Stimulated activated CD8-positive, alpha-beta memory T cell treated with anti-CD3 and anti-CD28 coated beads, Interleukin-7, amount 100 ng/mL, for 1 hour (primary cell): ENCODE results near the gene DEPP1.

Source experiments
- DNase-seq, 2 donors: peaks; one replicate each; pipeline ENCODE4 v3.0.0-alpha.2; 2020; ENCODE audit warnings: low read depth in 2 of 2

DEPP1 gene

DNA sequence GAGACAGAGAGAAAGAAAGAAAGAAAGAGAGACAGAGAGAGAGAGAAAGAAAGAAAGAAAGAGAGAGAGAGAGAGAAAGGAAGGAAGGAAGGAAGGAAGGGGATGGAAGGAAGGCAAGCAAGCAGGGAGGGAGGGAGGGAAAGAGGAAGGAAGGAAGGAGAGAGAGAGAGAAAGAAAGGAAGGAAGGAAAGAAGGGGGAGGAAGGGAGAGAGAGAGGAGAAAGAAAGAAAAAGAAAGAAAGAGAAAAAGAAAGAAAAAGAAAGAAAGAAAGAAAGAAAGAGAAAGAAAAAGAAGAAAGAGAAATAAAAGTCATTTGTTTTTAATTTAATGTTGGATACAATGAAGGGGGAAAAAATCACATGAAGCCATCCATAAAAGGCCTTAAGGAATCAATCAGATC is 23.6 kb downstream of the DEPP1 start:
- no peak for DNase-seq

DNA sequence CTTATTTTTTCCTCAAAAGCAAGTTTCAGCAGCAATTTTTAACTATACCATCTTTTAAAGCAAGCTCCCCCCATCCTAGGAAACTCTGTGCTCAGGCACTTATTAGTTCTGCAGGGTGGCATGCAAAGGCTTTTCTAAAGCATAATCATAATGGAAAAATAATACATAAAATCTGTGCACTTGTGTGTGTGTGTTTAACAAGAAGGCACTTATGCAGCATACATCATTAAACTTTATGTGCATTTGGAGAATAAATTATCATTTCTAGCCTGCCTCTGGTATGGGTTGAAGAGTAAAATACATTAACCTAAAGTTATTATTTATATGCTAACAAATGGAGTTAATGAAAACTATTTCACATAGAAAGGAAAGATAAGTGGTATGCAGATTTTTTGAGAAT is 24.6 kb downstream of the DEPP1 start:
- DNase-seq = no peak

DNA sequence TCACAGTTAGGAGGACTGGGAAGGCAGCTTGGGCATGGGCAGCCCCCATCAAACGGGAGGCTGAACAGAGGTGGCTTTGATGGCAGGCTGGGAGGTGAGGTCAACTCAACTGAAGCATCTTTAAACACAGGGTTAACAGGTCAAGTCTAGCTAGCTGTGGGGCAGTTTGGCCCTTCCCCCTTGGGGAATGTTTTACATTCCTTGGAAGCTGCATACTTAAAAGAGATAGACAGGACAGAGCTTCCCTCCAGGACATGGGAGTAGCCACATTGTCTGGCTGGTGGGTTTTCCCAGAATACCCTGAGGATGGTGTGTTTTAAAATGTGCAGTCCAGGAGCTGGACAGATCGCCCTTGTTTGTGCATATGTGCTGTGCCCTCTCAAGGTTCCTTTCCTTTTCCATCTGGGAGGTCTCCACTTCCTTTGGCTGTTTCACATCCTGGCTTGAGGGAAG is 25.8 kb downstream of the DEPP1 start:
- DNase-seq = no peak

DNA sequence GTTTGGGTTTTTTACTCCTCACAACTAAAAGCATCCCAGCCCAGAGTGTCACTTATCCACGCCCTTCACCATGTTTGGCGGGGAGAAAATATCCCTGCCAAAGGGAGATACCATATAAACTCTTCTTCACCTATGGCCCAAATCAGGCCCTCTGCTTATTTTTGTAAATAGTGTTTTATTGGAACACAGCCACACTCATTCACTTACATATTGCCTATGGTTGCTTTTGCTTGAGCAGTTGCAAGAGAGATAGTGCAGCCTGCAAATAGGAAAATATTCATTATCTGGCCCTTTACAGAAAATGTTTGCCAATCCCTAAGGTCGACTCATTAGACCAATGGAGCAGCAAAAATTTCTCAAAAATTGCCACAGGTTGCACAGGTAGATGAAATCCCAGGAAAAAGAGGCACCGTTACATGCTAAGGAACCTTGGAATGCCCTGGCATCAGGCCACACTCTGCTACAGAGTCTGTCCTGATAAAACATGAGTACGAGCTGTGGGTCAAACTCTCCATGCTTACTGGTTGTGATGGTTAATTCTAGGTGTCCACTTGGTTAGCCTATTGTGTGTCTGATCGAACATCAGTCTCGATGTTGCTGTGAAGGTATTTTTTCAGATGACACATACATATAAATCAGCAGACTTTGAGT is 26.9 kb downstream of the DEPP1 start:
- DNase-seq = no peak

DNA sequence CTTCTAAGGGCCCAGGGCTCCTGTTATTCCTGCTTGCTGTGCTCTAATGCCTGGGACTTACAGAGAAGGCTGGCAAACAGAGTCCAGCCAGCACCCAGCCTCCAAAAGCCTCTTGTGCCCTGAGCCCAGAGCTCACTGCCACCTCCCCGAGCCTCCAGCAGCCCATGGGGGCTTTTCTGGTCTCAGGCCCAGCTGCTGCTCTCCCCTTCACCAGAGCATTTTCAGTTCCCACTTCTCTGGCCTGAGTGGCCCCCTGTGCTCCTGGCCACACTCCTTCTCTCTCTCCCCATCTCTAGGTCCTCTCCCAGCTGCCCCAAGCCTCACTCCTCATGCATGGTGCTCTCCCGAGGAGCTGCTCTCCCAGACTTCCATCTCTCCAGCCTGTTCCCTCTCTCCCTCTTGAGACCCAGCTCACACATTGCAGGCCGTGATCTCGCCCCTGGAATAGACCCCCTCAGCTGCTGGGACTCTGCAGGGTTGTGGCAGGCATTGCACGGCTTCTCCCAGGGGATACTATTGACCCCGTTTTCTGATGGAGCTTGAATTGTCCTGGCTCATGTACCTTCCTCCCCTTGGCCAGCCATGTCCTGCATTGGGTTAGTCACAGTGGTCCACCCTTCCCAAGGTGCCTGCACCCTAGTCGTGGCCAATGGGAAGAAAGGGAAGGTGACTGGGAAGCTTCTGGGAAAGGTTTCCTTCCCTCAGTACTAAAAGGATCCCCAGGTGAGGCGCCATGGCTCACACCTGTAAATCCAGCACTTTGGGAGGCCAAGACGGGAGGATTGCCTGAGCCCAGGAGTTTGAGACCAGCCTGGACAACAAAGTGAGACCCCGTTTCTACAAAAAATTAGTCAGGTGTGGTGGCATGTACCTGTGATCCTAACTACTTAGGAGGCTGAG is 28.0 kb downstream of the DEPP1 start:
- DNase-seq = no peak

DNA sequence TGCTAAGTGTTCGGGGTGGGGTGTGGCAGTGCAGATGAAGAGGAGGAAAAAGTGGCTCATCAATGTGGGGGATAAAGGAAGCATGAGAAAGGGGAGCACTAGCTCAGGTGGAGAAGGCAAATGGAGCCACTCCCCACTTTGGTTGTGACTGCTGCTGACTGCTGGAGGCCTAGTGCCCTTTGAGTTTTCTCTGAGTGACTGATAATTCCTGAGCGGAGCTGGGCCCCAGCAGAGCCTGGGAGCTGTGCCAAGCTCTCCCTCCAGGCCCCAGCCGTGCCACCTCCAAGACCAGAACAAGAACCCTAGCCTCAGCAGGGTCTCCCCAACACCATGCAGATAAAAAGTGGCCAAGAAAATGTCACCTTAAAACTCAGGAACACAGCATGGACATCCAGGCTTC is 28.7 kb downstream of the DEPP1 start:
- no peak for DNase-seq

DNA sequence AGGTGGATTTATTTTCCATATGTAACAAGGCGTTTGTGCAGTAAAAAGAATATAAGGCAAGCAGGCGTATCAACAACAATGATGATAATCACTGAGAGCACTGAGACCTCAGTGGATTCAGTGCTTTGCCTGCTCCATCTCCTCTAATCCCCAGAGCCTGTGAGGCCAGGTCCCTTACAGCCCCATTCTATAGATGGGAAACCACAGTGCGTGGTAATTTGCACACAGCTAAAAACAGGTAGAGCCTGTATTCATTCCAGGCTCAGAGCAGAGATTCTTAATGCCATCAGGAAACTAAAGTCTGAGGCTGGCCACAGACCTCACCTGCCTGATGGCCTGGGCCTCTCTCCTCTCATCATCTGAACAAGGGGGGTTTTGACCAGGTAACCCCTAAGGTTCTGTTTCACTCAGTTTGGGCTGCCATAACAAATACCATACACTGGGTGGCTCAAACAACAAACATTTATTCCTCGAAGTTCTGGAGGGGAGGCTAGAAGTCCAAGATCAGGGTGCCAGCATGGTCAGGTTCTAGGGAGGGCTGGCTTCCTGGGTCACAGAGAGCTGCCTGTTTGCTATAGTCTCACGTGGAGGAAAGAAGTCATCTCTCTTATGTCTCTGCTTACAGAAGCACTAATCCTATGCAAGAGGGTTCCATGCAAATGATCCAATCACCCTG is 29.3 kb downstream of the DEPP1 start:
- no peak for DNase-seq

DNA sequence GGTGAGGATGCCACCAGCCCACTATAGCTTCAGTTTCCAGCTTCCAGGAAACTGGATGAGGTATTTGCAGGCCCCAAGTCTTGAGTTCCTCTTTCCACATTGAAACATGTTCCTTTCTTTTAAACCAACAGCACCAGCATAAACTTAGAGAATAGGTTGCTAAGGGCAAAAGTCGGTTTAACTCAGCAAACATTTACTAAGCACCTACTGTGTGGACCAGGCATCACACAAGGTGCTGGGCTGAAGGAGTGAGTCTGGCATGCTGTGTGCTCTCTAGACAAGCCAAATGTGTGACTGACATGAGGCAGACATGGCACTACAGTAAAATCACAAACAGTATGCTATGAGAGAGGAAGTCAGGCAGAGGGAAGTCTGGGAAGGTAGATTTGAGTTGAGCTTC is 30.0 kb downstream of the DEPP1 start:
- no peak for DNase-seq

DNA sequence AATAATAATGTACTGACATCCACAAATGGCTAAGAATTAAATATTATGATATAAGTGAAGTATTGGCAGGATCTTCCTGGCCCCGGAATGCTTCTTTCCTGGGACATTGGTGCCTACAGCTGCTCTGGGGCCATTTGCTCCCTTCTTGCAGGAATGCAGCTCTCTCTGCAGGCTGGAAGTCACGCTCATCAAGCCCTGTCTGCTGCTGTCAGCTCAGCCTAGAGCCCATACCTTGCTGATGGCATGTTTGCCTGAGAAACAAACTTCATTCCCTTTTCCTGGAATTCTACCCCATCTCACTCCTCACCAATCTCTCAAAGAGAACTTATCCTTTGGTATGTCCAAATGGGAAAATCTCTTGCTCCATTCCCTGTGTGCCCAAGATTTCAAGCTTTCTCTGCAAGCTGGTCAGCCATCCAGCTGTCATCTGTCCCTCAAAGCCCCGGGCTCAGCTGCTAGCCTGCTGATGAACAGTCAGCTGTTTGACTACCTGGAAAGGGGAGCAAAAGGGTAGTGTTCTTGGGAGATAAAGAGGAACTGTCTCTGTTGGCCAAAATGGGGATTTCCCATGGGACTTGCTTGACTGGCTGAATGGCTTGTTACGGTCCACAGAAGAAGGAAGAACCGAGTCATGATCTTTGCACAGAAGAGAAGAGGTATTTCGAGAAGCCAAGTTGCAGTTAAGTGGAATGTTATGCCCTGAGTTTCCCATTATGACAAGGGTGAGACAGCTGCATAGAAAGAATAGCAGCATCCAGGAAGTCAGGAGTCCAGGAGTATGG is 31.0 kb downstream of the DEPP1 start:
- DNase-seq = no peak

DNA sequence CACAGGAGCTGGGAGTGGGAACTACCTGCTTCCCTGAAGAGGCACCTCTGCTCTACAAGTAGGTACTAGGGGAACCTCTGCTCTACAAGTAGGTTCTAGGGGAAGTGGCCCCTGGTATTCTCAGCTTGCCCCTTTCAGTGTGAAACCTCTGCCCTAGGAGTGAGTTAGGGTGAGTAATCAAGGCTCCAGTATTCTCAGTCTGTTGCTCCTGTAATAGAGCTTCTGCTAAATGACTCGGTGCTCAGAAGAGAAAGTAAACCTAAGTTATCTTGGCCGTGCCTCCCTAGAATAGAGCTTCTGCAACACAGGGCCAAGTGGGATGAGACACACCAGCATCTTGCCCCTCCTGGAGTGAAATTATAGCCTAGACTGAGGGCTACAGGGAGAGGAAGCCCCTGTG is 32.4 kb downstream of the DEPP1 start:
- no peak for DNase-seq

DNA sequence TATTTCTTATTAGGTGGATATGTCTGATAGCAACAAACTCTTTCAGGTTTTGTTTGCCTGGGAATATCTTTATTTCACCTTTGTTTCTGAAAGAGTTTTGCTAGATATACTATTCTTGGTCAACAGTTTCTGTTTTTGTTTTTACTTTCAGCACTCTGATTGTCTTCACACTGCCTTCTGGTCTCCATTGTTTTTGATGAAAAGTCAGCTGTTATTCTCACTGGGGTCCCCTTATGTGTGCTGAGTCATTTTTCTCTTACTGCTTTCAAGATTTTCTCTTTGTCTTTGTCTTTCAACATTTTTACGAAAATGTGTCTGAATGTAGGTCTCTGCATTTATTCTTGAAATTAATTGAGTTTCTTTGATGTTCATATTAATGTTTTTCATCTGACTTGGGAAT is 34.3 kb downstream of the DEPP1 start:
- no peak for DNase-seq

DNA sequence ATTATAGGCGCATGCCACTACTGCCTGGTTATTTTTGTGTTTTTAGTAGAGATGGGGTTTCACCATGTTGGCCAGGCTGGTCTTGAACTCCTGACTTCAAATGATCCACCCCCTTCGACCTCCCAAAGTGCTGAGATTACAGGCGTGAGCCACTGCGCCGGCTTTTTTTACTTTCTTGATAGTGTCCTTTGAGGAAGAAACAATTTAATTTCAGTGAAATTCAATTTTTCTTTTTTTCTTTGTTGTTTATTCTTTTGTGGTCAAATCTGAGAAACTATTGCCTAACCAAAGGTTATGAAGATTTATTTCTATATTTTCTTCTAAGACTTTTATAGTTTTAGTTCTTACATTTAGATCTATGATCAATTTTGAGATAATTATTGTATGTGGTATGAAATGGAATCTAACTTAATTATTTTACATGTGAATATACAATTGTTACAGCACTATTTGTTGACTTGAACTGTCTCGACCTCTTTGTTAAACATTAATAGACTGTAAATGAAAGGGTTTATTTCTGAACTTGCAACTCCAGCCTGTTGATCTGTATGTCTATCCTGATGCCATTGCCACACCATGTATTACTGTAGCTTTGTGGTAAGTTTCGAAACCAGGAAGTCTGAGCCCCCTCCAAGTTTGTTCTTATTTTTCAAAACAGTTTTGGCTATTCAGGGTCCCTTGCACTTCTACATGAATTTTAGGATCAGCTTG is 38.8 kb downstream of the DEPP1 start:
- no peak for DNase-seq

DNA sequence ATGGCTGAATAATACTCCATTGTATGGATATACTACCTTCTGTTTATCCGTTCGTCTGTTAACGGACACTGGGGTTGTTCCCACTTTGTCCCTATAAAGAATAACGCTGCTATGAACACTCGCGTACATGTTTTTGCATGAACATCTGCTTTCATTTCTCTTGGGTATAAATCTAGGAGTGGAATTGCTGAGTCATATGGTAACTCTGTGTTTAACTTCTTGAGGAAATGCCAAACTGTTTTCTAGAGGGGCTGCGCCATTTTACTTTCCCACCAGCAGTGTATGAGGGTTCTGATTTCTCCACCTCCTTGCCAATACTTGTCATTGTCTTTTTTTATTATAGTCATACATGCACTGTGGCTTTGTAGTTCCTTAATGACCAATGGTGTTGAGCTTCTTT is 39.7 kb downstream of the DEPP1 start:
- DNase-seq = no peak

DNA sequence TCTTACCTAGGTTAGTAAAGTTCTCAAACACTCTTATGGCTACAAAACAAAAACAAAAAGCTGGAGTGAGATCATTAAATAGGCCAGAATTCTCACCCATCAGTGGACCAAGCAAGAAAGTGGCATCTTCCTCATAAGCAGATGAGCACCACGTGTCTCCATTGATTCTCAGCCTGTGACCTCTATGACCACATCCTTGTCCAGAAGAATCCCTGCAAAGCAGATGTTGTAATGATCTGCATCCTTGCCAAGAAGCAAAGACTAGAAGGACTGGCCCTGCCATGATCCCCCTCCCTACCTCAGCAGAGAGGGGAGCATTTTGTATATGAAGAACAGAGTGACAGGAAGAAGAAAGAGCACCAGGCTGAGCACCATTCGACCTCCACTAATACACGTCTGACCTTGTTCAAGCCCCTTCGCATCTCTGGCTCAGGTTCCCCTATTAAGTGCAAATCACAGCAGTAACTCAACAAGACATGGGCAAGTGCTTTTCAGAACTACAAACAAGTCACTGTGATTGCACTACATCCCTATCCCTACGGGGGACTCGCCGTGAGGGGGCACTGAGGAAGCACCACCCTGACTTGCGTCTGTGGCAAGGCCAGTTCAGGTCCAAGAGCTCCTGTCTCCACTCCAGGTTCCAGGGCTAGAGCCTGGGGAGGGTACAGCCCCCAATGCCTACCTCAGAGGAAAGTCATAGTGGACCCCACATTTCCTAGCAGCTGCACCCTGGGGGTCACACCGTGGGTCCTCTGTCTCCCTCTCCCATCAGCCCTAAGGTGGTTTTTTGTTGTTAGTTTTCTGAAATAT is 41.2 kb downstream of the DEPP1 start:
- DNase-seq = no peak

DNA sequence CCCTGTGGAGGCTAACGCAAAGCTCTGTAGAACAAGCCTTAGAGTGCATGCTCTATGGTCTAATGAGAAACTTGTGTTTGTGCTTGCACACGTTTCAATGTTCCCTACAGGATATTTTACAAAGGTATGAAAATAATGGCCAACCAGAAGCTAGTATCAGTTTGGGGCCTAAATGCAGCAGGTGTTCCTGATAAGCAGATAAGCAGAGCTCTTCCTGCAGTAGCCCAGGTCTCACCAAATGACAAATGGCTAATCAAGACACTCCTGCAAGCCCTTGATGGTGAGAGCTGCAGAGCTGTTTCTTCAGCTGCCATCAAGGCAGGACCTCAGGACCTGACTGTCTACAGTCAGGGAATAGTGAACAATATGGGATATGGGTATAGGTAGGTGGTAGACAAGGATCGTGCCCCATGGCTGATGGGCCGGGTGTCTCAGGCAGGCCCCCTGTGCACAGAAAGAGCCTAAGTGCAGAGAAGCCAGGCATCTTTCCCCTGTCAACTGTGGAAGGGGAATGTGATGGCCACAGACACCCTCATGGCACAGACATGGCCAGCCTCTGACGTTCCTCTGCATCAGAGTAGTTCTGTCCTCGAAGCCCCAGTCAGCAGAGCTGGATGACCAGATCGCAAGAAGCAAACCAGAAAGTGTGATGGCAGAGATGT is 42.2 kb downstream of the DEPP1 start:
- DNase-seq = no peak

DNA sequence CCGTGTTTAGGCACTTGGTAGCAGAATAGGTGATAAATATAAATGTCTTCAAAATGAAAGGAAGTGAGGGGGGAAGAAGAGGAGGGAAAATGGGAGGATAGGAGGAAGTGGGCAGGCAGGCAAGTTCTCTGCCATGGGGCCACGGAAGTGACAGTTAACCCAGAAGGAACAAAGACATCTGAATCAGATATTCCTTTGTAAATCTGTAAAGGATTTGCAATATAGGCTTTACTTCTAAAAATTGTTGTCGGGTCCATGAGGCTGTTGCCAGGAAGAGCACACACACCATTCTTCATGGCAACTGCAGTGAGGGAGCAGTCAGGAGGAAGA is 42.7 kb downstream of the DEPP1 start:
- DNase-seq = no peak

DNA sequence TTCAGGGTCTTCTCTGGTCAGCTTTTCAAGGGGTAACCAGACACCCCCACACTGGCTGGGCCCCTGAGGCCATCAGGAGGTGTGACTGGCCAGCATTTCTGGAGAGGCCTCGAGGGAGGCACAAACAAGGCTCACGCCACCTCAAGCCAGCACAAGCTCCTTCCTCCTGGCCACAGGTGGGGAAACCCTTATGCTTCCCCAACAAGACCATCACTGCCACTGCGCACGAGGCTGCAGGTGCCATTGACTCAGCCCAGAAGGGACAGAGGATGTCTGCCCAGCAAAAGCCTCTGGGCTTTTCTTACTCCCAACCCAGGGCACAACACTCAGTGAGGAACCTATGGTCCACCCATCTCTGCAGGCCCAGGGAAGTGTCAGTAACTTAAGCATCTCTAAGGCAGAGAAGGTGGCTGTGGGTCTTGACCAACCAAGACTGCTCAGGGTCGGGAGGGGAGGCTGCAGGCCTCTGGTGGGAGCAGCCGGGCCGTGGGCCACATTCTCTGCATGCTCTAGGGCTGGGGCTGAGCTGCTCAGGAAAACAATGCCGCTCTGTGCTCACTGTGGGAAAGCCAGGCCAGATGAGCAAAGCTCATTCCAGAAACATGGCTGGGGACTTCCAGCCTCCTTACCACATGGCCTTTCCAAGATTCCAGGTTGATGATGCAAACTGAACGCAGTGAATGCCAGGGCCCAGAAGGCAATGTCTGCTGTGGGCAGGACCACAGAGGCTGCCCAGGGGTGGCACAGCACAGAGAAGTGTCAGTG is 43.2 kb downstream of the DEPP1 start:
- no peak for DNase-seq

DNA sequence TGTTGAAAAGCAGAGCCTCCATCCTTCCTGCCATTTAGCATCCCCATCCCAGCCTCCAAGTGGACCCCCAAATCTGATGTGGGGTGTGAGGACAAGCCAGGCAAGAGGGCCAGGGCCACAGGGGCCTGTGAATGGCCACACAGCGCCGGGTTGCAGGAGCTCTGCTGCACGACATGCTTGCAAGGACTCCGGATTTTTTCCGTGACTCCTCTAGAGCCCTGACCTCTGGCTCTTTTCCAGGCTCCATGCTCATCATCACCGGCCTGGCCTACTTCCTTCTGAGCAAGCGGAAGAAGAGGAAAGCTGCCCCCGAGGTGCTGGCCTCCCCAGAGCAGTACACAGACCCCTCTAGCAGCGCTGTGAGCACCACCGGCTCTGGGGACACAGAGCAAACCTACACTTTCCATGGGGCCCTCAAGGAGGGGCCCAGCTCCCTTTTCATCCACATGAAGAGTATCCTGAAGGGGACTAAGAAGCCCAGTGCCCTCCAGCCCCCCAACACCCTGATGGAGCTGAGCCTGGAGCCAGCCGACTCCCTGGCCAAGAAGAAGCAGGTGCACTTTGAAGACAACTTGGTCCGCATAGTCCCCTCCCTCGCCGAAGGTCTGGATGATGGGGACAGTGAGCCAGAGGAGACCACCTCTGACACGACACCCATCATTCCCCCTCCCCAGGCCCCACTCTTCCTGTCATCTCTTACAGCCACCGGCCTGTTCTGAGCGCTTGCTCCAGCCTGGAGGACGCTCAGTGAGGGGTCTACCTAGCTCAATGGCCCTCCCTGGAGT is 44.0 kb downstream of the DEPP1 start:
- DNase-seq = no peak
